Skeletal muscle cell (primary cell): ENCODE results near the gene SP5.
"Not testable (repeated sequence)": the region's sequence is repeated elsewhere in the genome, so short reads cannot be mapped to it uniquely, and the experiment has no call there.

ENCODE experiments used
- DNase-seq: peaks from one replicate; pipeline ENCODE4 v3.0.0-alpha.2; 2010; ENCODE audit warnings: low read depth
- H3K4me3 ChIP-seq: 2 replicates; pipeline ENCODE4 v1.5.1; 2011; ENCODE audit warnings: low read depth, mild to moderate bottlenecking, control low read depth, low read length, moderate library complexity

Gene SP5

DNA sequence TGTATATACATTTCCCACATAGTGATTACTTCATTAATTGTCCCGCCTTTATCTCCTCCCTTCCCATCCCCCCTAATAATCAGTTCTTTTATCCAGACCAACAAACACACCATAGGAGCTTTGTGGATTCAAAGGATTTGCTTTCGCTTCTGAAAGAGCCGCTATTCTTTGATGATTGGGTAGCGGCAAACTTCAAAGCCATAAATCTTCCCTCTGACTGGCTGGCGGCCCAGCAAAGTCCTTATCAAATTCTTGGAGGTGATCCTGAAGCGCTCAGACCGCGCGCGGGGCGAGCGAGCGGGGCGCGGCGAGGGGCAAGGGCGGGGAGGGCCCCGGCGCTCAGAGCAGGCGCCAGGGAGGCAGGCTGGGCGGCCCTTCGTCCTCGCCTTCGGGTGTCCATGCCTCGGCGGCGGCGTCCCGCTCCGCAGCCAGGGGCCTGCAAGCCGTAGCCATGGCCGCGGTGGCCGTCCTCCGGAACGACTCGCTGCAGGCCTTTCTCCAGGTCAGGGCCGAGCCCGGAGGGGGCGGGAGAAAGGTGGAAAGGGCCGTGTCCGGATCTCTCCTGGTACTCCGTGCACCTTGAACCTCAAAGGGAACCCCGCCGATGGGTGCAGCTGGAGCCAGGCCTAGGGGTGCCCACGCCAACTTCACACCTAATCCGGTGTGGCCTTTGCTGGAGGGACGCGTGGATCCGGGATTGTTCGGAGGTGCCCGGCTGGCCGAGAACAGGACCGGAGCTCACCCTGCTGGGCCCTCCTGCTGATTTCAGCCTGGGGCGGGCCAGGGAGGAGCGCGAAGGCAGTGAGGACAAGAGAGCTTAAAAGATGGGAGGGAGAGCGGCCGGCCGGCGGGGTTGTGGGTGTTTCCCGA is at the start of gene SP5:
SP5 (plus strand) TSS at position 276 of the 870 bp plus-strand sequence; CDS start at position 452, 176 bp downstream.
- DNase-seq: no peak
- H3K4me3 ChIP-seq: peak within 1 kb of the TSS; percentile 39

DNA sequence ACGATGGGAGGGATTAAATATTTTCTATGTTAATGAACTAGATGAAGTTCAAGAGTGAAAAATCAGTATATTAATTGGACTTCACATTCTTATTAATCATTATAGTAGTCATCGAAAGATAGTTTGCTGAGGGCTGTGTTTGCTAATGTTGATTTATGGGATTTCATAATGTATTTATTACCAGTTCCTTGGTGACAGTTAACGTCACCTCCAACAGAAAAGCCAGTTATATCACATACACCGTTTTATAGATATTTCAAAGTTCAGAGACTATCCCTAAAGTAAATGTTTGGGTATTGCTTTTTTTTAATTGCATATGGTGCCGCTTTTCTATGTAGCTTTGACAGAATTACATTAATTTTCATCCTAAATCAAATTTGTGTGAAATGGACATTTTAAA is 49.4 kb upstream of the SP5 start:
- no peak overlapping the region for H3K4me3 ChIP-seq
- no peak for DNase-seq

- DNase-seq: no peak
- H3K4me3 ChIP-seq: no peak overlapping the region
Observed at GRCh38 chr2:170669909-170670308, 45.2 kb upstream of the SP5 start.

- no peak overlapping the region for H3K4me3 ChIP-seq
- no peak for DNase-seq
Observed at GRCh38 chr2:170670651-170671050, 44.5 kb upstream of the SP5 start.

DNA sequence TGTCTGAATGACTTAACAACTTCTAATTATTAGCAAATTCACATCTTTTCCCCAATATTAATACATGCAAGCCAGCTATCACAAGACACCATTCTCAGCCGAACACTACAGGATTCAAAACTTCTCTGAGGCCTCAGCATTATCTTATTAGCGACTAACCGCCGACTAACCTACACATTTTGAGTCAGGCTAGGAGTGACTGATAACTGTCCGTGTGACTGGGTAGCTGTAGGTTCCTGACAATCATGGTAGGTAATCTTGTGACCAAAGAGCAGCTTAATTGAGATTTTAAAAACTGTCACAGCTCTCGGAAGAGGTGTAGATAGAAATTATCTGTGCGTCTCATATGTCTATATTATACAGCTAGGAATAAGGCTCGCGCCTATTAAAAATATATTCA is 44.1 kb upstream of the SP5 start:
- H3K4me3 ChIP-seq: no peak overlapping the region
- no peak for DNase-seq

- DNase-seq, H3K4me3 ChIP-seq: not testable (repeated sequence)
Observed at GRCh38 chr2:170674282-170674681, 40.9 kb upstream of the SP5 start.

DNA sequence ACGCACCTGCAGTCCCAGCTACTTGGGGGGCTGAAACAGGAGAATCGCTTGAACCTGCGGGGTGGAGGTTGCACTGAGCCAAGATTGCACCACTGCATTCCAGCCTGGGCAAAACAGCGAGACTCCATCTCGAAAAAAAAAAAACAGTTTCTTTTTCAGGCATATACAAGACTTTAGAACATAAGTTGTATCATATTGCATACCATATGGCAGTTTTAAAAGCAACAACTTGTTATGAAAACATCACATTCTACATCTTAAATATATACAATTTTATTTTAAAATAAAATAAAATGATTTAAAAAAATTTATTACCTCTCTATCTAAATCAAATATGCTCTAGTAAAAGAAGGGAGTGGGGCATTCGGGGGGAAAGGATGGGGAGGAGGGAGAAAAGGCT is 39.4 kb upstream of the SP5 start:
- DNase-seq: no peak
- no peak overlapping the region for H3K4me3 ChIP-seq

DNA sequence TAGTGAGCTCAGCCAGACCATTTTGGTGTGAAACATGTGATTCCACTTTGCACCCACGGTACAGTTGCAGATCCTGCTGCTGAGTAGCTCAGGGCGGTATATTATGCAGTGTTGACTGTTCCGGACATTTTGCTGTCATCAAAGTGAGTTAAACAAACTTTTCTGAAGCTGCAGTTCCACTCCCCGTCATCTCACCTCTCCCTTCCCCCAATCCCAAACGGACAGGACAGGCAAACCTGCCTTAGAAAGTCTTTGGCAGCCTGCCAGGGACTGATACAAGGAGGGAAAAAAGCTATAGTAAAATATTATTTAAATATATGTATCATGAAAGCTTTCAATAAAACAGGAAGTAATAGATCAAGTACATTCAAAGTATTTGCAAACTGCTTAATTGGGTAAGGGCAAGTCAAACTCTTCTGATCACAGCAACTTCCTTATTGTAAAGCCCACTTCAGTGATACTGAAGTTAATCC is 35.5 kb upstream of the SP5 start:
- no peak overlapping the region for H3K4me3 ChIP-seq
- no peak for DNase-seq

DNA sequence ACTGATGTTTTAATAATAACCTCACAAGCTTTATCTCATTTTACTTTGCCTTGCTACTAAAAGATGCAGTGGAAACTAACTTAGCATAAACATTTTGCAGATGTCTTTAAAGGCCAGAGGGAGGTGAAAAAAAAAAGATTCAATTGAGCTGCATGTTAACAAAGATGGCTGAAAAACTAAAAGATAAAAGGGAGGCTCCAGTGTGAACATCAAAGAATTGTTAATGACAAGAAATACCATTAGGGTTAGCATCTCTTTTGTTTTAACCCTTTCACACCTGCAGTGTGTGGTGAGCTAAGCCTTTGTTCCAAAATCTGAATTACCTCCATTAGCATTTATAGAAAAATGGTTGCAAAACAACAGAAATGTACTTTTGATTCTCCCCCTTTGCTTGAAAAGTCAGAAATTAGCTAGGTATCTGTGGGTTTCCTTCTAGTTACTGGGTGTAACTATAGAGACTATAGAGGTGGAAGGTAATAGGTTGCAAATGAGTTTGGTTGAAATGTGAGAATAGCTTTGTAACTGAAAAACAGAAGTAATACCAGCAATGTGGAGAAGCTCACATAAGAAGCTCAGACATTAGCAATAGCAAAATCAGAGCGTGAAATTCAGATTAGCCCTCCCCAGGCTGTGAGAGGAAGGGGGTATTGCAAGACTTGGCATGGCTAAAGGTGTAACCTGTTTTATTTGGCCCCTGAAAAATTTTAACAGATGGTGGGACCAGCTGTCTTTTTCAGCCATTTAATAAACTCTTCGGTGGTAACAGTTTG is 34.8 kb upstream of the SP5 start:
- no peak for DNase-seq
- no peak overlapping the region for H3K4me3 ChIP-seq

GRCh38 chr2:170681311-170681710 is 33.8 kb upstream of the SP5 start:
- DNase-seq: no peak
- no peak overlapping the region for H3K4me3 ChIP-seq

DNA sequence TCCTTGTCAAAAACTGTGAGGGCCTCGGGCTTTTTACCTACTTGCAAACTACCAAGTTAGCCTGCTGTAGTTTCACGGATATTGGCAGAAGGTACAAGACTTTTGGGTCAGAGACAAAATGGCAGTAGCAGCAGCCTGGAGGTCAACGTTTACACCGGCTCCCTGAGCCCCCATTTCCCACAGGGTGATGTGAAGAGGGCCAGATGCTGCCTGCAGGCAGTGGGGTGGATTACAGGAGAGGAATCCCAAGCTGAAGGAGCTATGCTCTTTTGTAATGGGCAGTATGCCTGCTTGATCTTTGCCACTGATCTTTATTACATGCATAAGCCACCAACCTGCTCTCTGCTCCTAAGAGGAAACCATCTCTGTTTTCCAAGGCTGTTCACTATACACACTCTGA is 29.5 kb upstream of the SP5 start:
- DNase-seq: no peak

DNA sequence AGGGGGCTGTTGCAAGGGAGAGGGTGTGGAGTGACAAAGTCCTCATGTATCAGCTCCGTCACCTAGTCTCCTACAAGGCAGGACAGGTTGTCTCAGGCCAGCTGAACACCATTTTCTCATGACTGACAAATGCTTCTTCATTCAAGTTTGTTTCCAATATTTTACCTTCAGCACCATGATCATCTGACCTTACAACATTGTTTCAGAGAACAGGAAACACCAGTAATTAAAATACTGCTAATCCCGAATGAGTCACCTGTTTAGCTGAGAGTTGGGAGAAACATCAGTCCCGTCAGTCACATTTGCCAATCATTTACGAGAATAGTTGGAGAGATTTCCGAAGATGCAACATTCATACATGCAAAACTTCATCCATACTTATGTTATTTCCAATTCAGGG is 25.7 kb upstream of the SP5 start:
- no peak for DNase-seq
- H3K4me3 ChIP-seq: no peak overlapping the region

More for the DNA sequence above, 29.5 kb upstream of the SP5 start:
- H3K4me3 ChIP-seq: no peak overlapping the region

- no peak for DNase-seq
- H3K4me3 ChIP-seq: no peak overlapping the region
Observed at GRCh38 chr2:170690640-170691039, 24.5 kb upstream of the SP5 start.

GRCh38 chr2:170694316-170694715 is 20.8 kb upstream of the SP5 start:
- no peak for DNase-seq
- H3K4me3 ChIP-seq: no peak overlapping the region

- no peak overlapping the region for H3K4me3 ChIP-seq
- peak; percentile 8 for DNase-seq
Observed at GRCh38 chr2:170695521-170696410, 19.4 kb upstream of the SP5 start.

DNA sequence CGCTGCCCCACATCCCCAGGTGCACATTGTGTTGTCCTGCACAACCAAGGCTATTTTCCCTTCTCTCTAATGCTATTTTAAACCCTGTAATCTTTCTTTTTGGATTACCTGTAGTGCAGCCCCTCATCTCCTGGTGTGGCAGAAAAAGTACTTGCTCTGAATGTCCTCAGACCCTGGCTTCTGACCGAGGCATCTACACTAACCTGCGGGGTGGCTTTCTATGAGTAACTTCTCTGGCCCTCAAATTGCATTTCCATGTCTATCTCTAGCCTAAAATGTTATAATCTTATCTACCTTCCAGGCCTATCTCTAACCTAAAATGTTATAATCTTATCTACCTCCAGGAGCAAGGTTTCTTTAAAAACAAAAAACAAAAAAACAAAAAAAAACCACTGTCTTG is 18.2 kb upstream of the SP5 start:
- DNase-seq: no peak

GRCh38 chr2:170701011-170701410 is 14.1 kb upstream of the SP5 start:
- no peak overlapping the region for H3K4me3 ChIP-seq
- DNase-seq: no peak

More for the DNA sequence above, 18.2 kb upstream of the SP5 start:
- H3K4me3 ChIP-seq: no peak overlapping the region

DNA sequence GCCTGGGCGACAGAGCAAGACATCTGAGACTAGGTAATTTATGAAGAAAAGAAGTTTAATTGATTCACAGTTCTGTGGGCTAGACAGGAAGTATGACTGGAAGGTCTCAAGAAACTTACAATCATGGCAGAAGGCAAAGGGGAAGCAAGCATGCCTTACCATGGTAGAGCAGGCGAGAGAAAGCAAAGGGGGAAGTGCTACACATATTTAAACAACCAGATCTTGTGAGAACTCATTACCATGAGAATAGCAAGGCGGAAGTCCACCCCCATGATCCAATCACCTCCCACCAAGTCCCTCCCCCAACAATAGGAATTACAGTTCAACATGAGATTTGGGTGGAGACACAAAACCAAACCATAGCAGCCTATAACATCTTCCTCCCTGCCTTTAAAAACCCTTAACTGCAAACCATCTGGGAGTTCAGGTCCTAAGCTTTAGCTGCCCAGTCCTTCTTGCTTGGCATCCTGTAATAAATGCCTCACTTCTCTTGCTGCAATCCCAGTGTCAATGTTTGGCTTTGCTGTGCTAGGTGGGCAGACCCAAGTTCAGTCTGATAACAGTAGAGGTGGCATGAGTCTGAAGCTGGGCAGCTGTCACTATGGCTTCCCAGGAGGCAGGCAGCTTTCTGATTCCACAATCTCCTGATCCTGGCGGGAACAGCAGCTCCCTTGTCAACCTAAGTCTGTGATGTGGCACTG is 11.2 kb upstream of the SP5 start:
- no peak overlapping the region for H3K4me3 ChIP-seq
- DNase-seq: no peak
